ENCODE results near the gene APOBEC3B.

DNA sequence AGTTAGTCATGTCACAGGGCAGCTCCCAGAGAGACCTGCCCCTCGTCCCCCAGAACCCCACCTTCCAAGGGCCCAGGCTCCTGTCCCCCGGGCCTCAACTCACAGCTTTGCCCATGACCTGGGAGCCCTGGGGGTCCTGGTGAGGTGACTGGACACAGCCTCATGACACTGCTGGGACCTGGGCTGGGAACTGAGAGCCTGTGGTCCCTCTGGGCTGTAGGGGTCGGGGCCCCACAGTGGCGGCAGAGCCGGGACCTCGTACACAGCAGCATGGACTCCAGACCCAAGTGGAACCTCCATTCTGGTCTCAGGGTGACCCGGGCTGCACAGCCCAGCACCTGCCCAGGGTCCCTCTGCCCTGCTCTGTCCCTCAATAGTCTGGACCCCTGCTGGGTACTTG, 17.8 kb upstream of the APOBEC3B start:
- TF ChIP-seq CTCF (IDR thresholded peaks at IDR 0.05) = no peak
- TF ChIP-seq POLR2A (IDR thresholded peaks at IDR 0.05) = no peak
